ENCODE results near the gene PRODH2.

The PRODH2 gene

GRCh38 chr19:35812220-35813042 is at the start of gene PRODH2:
Gene PRODH2, minus strand, starts transcription at chr19:35812845. Its CDS starts 40 bp downstream, at chr19:35812805.
- no peak for DNase-seq

- DNase-seq, result no peak
Observed at GRCh38 chr19:35861640-35862160, 49.1 kb upstream of the PRODH2 start.

- no peak for DNase-seq
Observed at GRCh38 chr19:35860818-35861639, 48.4 kb upstream of the PRODH2 start.

- no peak for DNase-seq
Observed at GRCh38 chr19:35860436-35860817, 47.8 kb upstream of the PRODH2 start.

GRCh38 chr19:35859414-35859813 is 46.8 kb upstream of the PRODH2 start:
- DNase-seq, result no peak

- DNase-seq, result no peak
Observed at GRCh38 chr19:35858311-35858710, 45.7 kb upstream of the PRODH2 start.

GRCh38 chr19:35856546-35857149 is 44.0 kb upstream of the PRODH2 start, which contains the start of gene KIRREL2:
Gene KIRREL2, plus strand, starts transcription at chr19:35856911. Its CDS starts 209 bp downstream, at chr19:35857120.
- DNase-seq, result peak; percentile 48

GRCh38 chr19:35853038-35853756 is 40.6 kb upstream of the PRODH2 start:
- DNase-seq, result no peak

GRCh38 chr19:35852029-35852780 is 39.6 kb upstream of the PRODH2 start, which contains the start of gene NPHS1:
Gene NPHS1, minus strand, starts transcription at chr19:35852504. Its CDS starts 667 bp downstream, at chr19:35851837.
- no peak for DNase-seq

- no peak for DNase-seq
Observed at GRCh38 chr19:35851213-35852028, 38.8 kb upstream of the PRODH2 start.

GRCh38 chr19:35848919-35849505 is 36.4 kb upstream of the PRODH2 start:
- no peak for DNase-seq

- no peak for DNase-seq
Observed at GRCh38 chr19:35848486-35848885, 35.8 kb upstream of the PRODH2 start.

GRCh38 chr19:35847911-35848310 is 35.3 kb upstream of the PRODH2 start:
- no peak for DNase-seq

GRCh38 chr19:35846038-35846668 is 33.5 kb upstream of the PRODH2 start:
- no peak for DNase-seq

GRCh38 chr19:35845215-35846037 is 32.8 kb upstream of the PRODH2 start:
- DNase-seq, result no peak

- DNase-seq, result no peak
Observed at GRCh38 chr19:35844482-35845214, 32.0 kb upstream of the PRODH2 start.

- no peak for DNase-seq
Observed at GRCh38 chr19:35843676-35844481, 31.2 kb upstream of the PRODH2 start.

Measured in NCI-H1694 (cell line).